Measurements from ENCODE around the gene ZNF202.
A peak's percentile ranks its signal among the peaks of the same experiment; 100 is the strongest.
"Not testable (repeated sequence)": the region's sequence is repeated elsewhere in the genome, so short reads cannot be mapped to it uniquely, and the experiment has no call there.

Gene ZNF202

DNA sequence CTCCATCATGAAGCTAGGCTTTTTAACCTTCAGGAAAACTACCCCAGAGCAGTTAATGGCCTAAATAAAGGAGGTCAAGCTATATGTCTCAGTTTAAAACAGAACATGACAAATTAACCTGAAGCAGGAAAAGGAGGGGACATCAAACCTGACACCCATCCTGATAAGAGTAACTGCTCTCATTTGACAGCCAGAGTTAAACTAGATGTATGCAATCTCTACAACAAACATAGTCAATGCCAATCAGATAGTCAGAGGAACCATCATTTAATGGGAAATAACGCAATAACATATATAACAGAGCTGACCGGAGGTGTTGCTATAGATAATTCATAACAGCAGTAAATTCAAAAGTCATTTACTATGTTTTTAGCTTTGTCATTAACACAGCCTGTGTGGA, 3.1 kb downstream of the ZNF202 start:
- DNase-seq, result no peak

DNA sequence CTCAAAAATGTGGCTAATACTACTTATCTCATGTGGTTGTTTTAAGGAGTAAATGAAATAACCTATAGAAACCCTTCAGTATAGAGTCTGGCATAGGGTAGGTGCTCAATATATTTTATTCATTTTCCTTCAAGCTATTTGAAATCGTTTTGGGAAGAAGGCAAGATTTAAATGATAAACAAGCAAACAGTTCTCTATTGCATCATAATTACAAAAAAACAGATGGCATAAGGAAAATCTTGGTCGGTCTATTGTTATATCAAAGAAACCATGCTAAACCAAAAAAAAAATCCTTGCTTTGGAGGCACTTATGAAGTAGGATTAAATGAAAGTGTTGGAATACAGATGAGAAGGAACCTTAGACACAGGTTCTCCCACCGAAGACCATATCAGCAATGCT, 4.7 kb downstream of the ZNF202 start:
- DNase-seq, result no peak

DNA sequence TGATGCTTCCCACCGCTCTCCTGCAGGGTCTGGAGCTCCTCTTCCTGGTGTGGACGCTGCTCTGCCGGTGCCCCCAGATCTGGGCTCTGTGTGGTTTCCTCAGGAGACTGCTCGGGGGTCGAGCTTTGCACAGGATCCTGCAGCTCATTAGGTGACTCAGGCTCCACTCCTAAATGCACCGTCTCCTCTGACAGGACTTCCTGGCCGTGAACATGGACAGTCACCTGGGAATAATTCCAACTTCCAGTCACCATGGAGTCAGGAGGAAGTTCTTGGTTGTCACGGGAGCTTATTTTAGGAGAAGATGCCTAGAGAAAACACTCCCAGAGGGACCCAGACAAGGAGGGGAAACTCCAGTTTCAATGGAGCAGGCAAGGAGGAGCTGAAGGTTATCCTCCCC, 11.9 kb downstream of the ZNF202 start:
- no peak for DNase-seq

DNA sequence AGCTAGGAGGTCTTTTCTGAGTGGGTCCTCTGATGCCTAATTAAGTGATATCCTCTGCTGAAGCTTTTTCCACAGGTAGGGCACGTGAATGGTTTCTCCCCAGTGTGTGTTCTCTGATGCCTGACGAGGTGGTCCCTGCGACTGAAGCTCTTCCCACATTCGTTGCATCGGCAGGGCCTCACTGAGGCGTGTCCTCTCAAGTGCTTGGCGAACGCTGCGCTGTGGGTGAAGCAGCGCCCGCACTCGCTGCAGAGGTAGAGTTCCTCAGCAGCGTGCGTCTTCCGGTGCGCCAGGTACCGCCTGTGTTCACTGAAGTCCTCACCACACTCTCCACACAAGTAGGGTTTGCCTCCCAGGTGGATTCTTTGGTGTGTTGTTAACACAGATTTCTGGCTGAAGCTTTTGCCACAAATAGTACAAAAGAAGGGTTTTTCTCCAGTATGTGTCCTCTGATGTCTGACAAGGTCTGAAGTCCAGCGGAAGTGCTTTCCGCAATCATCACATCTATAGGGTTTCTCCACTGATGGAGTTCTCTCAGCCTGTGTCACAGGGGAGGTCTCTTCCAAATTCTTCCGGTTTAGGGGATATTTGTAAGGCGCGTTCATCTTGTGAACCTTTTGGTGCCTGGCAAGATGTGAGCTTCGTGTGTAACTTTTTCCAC, 15.3 kb downstream of the ZNF202 start:
- no peak for DNase-seq

DNA sequence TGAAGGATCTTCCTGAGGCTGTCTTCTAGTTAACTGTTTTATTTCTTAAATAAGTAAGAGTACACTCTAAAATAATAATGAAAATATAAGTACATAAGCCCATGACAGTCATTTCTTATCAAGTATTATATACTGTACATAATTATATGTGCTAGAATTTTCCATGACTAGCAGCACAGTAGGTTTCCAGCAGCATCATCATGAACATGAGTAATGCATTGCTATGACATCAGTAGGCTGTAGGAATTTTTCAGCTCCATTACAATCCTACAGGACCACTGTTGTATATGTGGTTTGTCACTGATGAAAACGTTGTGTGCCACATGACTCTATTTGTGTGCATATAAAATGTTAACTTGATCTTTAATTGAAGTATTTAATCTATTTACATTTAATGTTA, 22.0 kb downstream of the ZNF202 start:
- no peak for DNase-seq

GRCh38 chr11:123718469-123718868, 23.0 kb downstream of the ZNF202 start:
- DNase-seq, result no peak

DNA sequence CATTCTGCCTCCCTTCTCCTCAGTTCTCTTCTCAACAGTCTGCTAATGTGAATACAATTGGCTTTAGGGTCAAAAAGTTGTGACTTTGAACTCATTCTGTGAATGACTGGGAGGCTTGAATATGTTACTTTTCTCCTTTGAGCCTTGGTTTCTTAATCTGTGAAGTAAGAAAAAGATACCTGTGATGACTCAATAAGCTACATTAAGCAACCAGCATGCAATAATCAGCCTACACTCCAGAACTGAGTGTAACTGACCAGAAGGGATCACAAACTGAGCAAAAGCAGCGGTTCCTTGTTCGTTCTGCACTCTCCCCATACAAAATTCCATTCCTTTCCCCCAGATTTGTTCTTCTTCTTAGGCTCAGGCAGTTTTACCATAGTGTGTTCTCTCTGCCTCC, 23.4 kb downstream of the ZNF202 start:
- no peak for DNase-seq

DNA sequence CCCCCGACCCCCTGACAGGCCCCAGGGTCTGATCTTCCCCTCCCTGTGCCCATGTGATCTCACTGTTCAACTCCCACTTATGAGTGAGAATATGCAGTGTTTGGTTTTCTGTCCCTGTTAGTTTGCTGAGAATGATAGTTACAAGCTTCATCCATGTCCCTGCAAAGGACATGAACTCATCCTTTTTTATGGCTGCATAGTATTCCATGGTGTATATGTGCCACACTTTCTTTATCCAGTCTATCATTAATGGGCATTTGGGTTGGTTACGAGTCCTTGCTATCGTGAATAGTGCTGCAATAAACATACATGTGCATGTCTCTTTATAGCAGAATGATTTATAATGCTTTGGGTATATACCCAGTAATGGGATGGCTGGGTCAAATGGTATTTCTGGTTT, 28.8 kb downstream of the ZNF202 start:
- not testable (repeated sequence) for DNase-seq

DNA sequence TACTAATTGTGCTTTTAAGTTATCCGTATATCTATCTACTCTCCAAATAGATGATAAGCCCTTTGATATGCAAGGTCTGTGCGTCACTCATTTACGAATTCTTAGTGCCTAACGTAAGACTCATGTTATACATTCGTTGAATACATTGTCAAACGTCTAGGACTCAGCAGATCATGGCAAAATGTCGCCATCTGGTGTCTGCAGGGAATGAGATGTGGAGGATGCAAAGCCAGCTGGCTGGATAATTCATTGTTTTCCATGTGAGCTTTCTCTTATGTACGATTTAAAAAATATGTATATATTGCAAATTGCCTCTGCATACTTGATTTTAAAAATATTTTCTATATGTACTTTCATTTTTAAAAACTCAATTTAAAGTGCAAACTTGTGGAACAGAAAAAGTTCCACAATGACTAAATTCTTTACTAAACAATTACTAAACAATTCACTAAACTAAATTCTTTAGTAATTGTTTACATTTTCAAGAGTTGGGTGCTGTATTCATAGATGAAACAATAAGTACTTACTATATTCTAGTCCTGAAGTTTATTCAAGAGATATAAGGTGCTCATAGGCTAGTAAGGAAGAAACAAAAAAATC, 33.8 kb downstream of the ZNF202 start:
- DNase-seq, result peak; percentile 11

DNA sequence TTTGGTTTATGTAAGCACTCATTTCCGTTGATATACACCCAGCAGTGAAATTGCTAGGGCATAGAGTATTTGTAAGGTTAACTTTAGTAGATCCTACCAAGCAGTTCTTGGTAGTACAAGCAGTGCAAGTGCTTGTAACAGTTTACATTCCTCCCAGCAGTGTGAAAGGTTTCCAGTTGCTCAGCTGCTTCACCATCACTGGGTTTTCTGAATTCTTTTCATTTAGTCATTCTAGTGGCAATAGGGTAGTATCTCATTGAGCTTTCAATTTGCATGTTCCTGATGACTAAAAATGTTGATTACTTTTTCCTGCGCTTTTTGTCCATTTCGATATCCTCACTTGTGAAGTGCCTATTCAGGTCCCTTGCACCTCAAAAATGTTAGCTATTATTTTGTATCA, 34.3 kb downstream of the ZNF202 start:
- no peak for DNase-seq

- no peak for DNase-seq
Measured at GRCh38 chr11:123704341-123704740, 37.1 kb downstream of the ZNF202 start.

DNA sequence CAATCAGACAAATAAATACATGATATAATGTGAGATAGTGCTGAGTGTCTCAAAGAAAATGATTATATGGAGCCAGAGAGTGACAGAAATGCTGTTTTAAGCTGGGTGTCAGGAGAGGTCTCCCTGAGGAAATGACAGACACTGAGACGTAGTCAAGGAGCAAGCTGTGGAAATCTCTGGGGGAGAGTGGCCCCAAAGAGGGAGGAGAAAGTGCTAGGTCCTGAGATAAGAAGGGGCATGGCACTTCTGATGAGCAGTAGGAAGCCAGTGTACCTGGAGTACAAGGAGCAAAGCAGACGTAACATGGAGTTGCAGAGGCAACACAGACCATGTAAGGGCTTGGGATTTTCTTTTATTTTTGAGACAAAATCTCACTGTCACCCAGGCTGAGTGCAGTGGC, 38.8 kb downstream of the ZNF202 start:
- no peak for DNase-seq

GRCh38 chr11:123702139-123702538, 39.3 kb downstream of the ZNF202 start:
- DNase-seq, result no peak

GRCh38 chr11:123700772-123701171, 40.7 kb downstream of the ZNF202 start:
- DNase-seq, result no peak

DNA sequence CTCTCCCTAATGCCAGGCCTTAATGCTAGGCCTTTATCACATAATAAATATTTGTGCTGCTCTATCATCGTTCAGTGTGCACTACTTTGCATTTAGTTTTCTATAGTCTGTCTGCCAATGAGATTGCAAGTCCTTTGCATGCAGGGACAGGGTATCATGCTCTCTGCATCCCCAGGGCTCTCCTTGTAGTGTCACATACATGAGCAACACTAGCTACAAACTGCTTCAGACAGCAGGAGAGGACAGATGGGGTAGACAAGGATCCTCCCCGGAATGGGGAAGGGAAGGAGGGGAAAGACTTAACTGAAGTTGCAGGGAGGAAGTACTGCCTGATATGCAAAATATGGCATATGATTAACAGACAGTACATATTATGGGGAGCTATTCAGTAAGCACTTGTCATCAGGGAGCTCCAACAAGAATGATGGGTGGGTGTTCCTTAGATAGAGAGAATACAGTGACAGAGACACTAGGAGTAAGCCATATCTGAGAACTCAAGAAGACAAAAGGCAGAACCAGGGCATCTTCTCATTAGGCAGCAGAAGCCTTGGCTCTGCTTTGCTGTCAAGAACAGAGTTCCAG, 42.8 kb downstream of the ZNF202 start:
- DNase-seq, result no peak

DNA sequence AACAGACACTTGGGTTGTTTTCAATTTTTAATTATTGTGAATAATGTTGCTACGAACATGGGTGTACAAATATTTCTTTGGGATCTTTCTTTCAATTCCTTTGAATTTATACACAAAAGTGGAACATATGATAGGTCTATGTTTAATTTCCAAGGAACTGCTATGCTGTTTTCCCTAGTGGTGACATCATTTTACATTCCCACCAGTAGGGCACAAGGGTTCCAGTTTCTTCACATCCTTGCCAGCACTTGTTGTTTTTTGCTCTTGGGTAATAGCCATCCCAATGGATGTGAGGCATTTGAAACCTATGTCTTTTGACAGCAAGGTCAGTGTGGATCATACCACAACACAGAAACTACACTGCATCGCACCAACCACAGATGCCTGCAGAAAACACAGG, 45.3 kb downstream of the ZNF202 start:
- no peak for DNase-seq

GRCh38 chr11:123695231-123695630, 46.2 kb downstream of the ZNF202 start:
- no peak for DNase-seq

GRCh38 chr11:123694551-123694950, 46.9 kb downstream of the ZNF202 start:
- no peak for DNase-seq

GRCh38 chr11:123692961-123693360, 48.5 kb downstream of the ZNF202 start:
- no peak for DNase-seq

DNA sequence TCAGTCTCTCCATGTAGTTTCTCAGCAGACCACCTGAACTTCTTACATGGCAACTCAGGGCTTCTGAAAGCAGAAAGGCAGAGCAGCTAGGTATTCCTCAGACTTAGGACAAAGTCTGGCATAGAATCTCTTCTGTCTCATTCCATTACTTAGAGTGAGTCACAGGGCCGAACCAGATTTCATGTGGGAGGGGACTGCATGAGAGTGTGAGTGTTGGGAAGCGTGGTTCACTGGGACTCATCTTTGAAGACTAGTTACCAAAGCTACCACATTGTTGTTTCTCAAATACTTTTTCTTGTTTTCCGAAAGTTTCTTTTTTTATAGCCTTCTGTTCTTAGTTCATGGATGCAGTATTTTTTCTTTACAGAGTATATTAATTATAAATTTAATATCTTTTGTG, 51.0 kb downstream of the ZNF202 start:
- DNase-seq, result no peak

GRCh38 chr11:123684601-123685000, 56.9 kb downstream of the ZNF202 start:
- no peak for DNase-seq

GRCh38 chr11:123683428-123684170, 57.9 kb downstream of the ZNF202 start:
- no peak for DNase-seq

GRCh38 chr11:123682696-123683410, 58.6 kb downstream of the ZNF202 start:
- no peak for DNase-seq
